HG03378 (cell line): ENCODE measurements around the gene LRRC41.

Experiments used
- ATAC-seq: cut with Tn5 transposase; IDR thresholded peaks from one replicate; pipeline ENCODE4 v1.9.1; 2021; ENCODE audit warnings: mild to moderate bottlenecking, moderate library complexity; ENCODE audit not compliant: unreplicated experiment

Gene LRRC41

GRCh38 chr1:46288485-46289133, 14.8 kb downstream of the LRRC41 start:
- no peak for ATAC-seq

- no peak for ATAC-seq
These were observed 17.5 kb downstream of the LRRC41 start for GRCh38 chr1:46285730-46286477.

GRCh38 chr1:46284597-46285564, 18.5 kb downstream of the LRRC41 start:
- no peak for ATAC-seq

GRCh38 chr1:46284058-46284457, 19.4 kb downstream of the LRRC41 start:
- no peak for ATAC-seq

- no peak for ATAC-seq
These were observed 22.4 kb downstream of the LRRC41 start for GRCh38 chr1:46281021-46281420.

- ATAC-seq = no peak
These were observed 23.3 kb downstream of the LRRC41 start for GRCh38 chr1:46280092-46280491.

- ATAC-seq = no peak
These were observed 24.6 kb downstream of the LRRC41 start for GRCh38 chr1:46278807-46279206.

- no peak for ATAC-seq
These were observed 25.6 kb downstream of the LRRC41 start for GRCh38 chr1:46277658-46278373.

GRCh38 chr1:46275030-46275337, 28.4 kb downstream of the LRRC41 start:
- ATAC-seq = no peak

GRCh38 chr1:46274225-46275029, 29.0 kb downstream of the LRRC41 start:
- ATAC-seq = no peak

GRCh38 chr1:46268578-46268977, 34.8 kb downstream of the LRRC41 start:
- no peak for ATAC-seq

GRCh38 chr1:46263146-46263545, 40.3 kb downstream of the LRRC41 start:
- ATAC-seq = no peak

GRCh38 chr1:46262508-46262907, 40.9 kb downstream of the LRRC41 start:
- ATAC-seq = no peak

GRCh38 chr1:46256523-46256922, 46.9 kb downstream of the LRRC41 start:
- no peak for ATAC-seq

GRCh38 chr1:46254668-46255067, 48.7 kb downstream of the LRRC41 start:
- no peak for ATAC-seq

- no peak for ATAC-seq
These were observed 55.1 kb downstream of the LRRC41 start for GRCh38 chr1:46248122-46248920.

- peak; percentile 88 for ATAC-seq
These were observed 55.8 kb downstream of the LRRC41 start, which contains the start of gene RAD54L for GRCh38 chr1:46247436-46248121. RAD54L (plus strand) TSS chr1:46247763; CDS start chr1:46248406, 643 bp downstream.
